ENCODE results near the gene PTBP2.
"Not testable (repeated sequence)": the region's sequence is repeated elsewhere in the genome, so short reads cannot be mapped to it uniquely, and the experiment has no call there.

- TF ChIP-seq, protein P1, sequence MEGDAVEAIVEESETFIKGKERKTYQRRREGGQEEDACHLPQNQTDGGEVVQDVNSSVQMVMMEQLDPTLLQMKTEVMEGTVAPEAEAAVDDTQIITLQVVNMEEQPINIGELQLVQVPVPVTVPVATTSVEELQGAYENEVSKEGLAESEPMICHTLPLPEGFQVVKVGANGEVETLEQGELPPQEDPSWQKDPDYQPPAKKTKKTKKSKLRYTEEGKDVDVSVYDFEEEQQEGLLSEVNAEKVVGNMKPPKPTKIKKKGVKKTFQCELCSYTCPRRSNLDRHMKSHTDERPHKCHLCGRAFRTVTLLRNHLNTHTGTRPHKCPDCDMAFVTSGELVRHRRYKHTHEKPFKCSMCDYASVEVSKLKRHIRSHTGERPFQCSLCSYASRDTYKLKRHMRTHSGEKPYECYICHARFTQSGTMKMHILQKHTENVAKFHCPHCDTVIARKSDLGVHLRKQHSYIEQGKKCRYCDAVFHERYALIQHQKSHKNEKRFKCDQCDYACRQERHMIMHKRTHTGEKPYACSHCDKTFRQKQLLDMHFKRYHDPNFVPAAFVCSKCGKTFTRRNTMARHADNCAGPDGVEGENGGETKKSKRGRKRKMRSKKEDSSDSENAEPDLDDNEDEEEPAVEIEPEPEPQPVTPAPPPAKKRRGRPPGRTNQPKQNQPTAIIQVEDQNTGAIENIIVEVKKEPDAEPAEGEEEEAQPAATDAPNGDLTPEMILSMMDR (IDR thresholded peaks at IDR 0.05), result not testable (repeated sequence)
- not testable (repeated sequence) for TF ChIP-seq POLR2A (IDR thresholded peaks at IDR 0.05); EP300 (IDR thresholded peaks at IDR 0.05; ENCODE audit: low read depth); POLR2AphosphoS5 (IDR thresholded peaks at IDR 0.05)
Observed at GRCh38 chr1:96801696-96802095, 80.1 kb downstream of the PTBP2 start.

All from transverse colon (tissue), 4 donors.